ENCODE measurements around the gene ACBD6.
A peak's percentile ranks its signal among the peaks of the same experiment; 100 is the strongest.

ACBD6 gene

GRCh38 chr1:180268556-180269075 lies 233.8 kb downstream of the ACBD6 start:
- DNase-seq: no peak

- no peak for DNase-seq
These were observed 234.4 kb downstream of the ACBD6 start for GRCh38 chr1:180267761-180268555.

GRCh38 chr1:180267211-180267561 lies 235.2 kb downstream of the ACBD6 start:
- no peak for DNase-seq

GRCh38 chr1:180266275-180267210 lies 235.8 kb downstream of the ACBD6 start:
- no peak for DNase-seq

- no peak for DNase-seq
These were observed 236.5 kb downstream of the ACBD6 start for GRCh38 chr1:180265871-180266270.

- DNase-seq: no peak
These were observed 237.2 kb downstream of the ACBD6 start for GRCh38 chr1:180265201-180265600.

GRCh38 chr1:180264595-180264994 lies 237.8 kb downstream of the ACBD6 start:
- no peak for DNase-seq

GRCh38 chr1:180262628-180263488 lies 239.5 kb downstream of the ACBD6 start:
- DNase-seq: peak; percentile 44

- no peak for DNase-seq
These were observed 240.7 kb downstream of the ACBD6 start for GRCh38 chr1:180261524-180262155.

GRCh38 chr1:180261030-180261429 lies 241.3 kb downstream of the ACBD6 start:
- no peak for DNase-seq

- DNase-seq: no peak
These were observed 241.8 kb downstream of the ACBD6 start for GRCh38 chr1:180260541-180260940.

GRCh38 chr1:180259431-180260338 lies 242.7 kb downstream of the ACBD6 start:
- DNase-seq: no peak

GRCh38 chr1:180258935-180259334 lies 243.4 kb downstream of the ACBD6 start:
- no peak for DNase-seq

- no peak for DNase-seq
These were observed 244.1 kb downstream of the ACBD6 start for GRCh38 chr1:180258290-180258689.

GRCh38 chr1:180257486-180257885 lies 244.9 kb downstream of the ACBD6 start:
- DNase-seq: no peak

- DNase-seq: no peak
These were observed 245.4 kb downstream of the ACBD6 start for GRCh38 chr1:180257028-180257386.

GRCh38 chr1:180256341-180257027 lies 245.9 kb downstream of the ACBD6 start:
- DNase-seq: no peak

- DNase-seq: peak; percentile 15
These were observed 246.6 kb downstream of the ACBD6 start for GRCh38 chr1:180255536-180256340.

- DNase-seq: no peak
These were observed 247.5 kb downstream of the ACBD6 start for GRCh38 chr1:180254854-180255253.

GRCh38 chr1:180254496-180254819 lies 247.9 kb downstream of the ACBD6 start:
- DNase-seq: no peak

All from fibroblast of skin of scalp (primary cell).